Transverse colon (tissue), 4 donors: ENCODE data around the gene TTL. TPM values are rescaled to one million over a fixed set of nuclear protein-coding genes. Genes with fewer than 3 reads are reported as not detected.

Source experiments
- DNase-seq: peaks from one replicate; pipeline ENCODE4 v3.0.0-alpha.2; 2019
- H3K27ac ChIP-seq, 4 donors: fragments of 200-600 bp; sonication (generic); 2 replicates each; pipeline ENCODE4 v1.5.1; 2016 to 2018; ENCODE audit warnings: inconsistent platforms in 4 of 4
- H3K27me3 ChIP-seq: fragments of 200-600 bp; sonication (generic); 2 replicates; pipeline ENCODE4 v1.5.1; 2017; ENCODE audit warnings: inconsistent platforms
- H3K36me3 ChIP-seq, 4 donors: fragments of 200-600 bp; sonication (generic); 2 replicates each; pipeline ENCODE4 v1.5.1; 2017 to 2019; ENCODE audit warnings: inconsistent platforms in 4 of 4
- H3K4me1 ChIP-seq, 4 donors: fragments of 200-600 bp; sonication (generic); 2 replicates each; pipeline ENCODE4 v1.5.1; 2017 to 2020; ENCODE audit warnings: inconsistent platforms in 4 of 4
- H3K4me3 ChIP-seq, 4 donors: fragments of 200-600 bp; sonication (generic); 1 replicate in 1 of 4; 2 replicates in 3 of 4; pipeline versions ENCODE4 v1.5.1 to v1.6.1; 2017 to 2019; ENCODE audit warnings: inconsistent platforms in 4 of 4
- H3K9me3 ChIP-seq, 2 donors: fragments of 200-600 bp; sonication (generic); 2 replicates each; pipeline ENCODE4 v1.5.1; 2017 to 2019; ENCODE audit warnings: inconsistent platforms in 2 of 2
- EP300 ChIP-seq: sonication (generic); formaldehyde crosslinking; IDR thresholded peaks from one replicate; pipeline ENCODE4 v1.6.1; 2017; ENCODE audit warnings: antibody characterized with exemption, low read depth
- POLR2A ChIP-seq: fragments of 450-650 bp; IDR thresholded peaks from one replicate; pipeline ENCODE4 v1.6.1; 2016; ENCODE audit warnings: antibody characterized with exemption, mild to moderate bottlenecking, moderate library complexity
- POLR2AphosphoS5 ChIP-seq, 3 donors: sonication (generic); formaldehyde crosslinking; IDR thresholded peaks; one replicate each; pipeline ENCODE4 v1.6.1; 2016; ENCODE audit warnings: antibody characterized with exemption in 3 of 3
- WGBS, 2 donors: methylation state at CpG; one replicate each; pipeline ENCODE4 v1.1.5; 2018; ENCODE audit warnings: low coverage in 1 of 2; 5-methylcytosine and 5-hydroxymethylcytosine counted together
- in situ Hi-C, 4 donors: fragments of 200-750 bp; cut with MboI; loops; one replicate each; pipeline versions ENCODE4 v1.15.0 to v1.15.1; 2017; ENCODE audit warnings: low sequenced_read_pairs in 3 of 4, low pct_ligation_motif_present in 1 of 4, low pct_unique_long_range_greater_than_20kb in 1 of 4
- intact Hi-C: fragments of 100-400 bp; cut with DNase I; formaldehyde crosslinking; loops from one replicate; pipeline ENCODE4 v1.15.1; 2023; ENCODE audit warnings: low total_unique reads
- total RNA-seq, 4 donors: library from RNA; depleted of rRNA; stranded (reverse); fragments of >200 nt; gene quantifications; one replicate each; pipeline ENCODE4 v1.1.0, GENCODE V29; 2016
- TF ChIP-seq, protein P1 (sequence below), 5 experiments: fragments of 200-600 bp in 3 of 5; fragments of 450-650 bp in 2 of 5; sonication (generic) in 3 of 5; IDR thresholded peaks; 1 replicate in 2 of 5; 2 replicates in 3 of 5; pipeline ENCODE4 v1.5.1; 2016 to 2017; ENCODE audit warnings: antibody characterized with exemption in 5 of 5, inconsistent platforms in 3 of 5, mild to moderate bottlenecking in 2 of 5, moderate library complexity in 1 of 5

TTL gene
- total RNA-seq, 4 donors from 2014 or later, result 7.9 to 61.3 (median 16.6) TPM

DNA sequence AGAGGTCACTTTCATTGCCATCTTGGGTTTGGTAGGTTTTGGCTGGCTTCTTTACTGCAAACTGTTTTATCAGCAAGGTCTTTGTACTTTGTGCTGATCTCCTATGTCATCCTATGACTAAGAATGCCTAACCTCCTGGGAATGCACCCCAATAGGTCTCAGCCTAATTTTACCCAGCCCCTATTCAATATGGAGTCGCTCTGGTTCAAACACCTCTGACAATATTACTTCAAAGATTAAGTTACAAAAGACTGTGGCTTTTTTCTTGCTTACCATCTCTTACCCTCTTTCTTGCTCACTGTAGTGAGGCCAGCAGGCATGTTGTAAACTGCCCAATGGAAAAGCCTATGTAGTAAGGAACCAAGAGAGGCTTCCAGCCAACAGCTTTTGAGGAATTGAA, 30.6 kb upstream of the TTL start:
- TF ChIP-seq POLR2AphosphoS5 (IDR thresholded peaks at IDR 0.05), result no peak
- TF ChIP-seq, protein P1, sequence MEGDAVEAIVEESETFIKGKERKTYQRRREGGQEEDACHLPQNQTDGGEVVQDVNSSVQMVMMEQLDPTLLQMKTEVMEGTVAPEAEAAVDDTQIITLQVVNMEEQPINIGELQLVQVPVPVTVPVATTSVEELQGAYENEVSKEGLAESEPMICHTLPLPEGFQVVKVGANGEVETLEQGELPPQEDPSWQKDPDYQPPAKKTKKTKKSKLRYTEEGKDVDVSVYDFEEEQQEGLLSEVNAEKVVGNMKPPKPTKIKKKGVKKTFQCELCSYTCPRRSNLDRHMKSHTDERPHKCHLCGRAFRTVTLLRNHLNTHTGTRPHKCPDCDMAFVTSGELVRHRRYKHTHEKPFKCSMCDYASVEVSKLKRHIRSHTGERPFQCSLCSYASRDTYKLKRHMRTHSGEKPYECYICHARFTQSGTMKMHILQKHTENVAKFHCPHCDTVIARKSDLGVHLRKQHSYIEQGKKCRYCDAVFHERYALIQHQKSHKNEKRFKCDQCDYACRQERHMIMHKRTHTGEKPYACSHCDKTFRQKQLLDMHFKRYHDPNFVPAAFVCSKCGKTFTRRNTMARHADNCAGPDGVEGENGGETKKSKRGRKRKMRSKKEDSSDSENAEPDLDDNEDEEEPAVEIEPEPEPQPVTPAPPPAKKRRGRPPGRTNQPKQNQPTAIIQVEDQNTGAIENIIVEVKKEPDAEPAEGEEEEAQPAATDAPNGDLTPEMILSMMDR (IDR thresholded peaks at IDR 0.05), result no peak
- TF ChIP-seq POLR2A, result no peak
- no peak for TF ChIP-seq EP300
- Histone ChIP-seq H3K4me3 (no peak overlapping the region), H3K36me3 (no peaks in the 10 kb centered on the region), H3K4me1 (no peaks in the 10 kb centered on the region), H3K27me3 (no peaks in the 10 kb centered on the region), H3K27ac (no peak overlapping the region), H3K9me3 (no peaks in the 10 kb centered on the region)
- no peak for DNase-seq
- 91 to 100% methylated on average over 1 of the region's 1 CpG for WGBS, 2 donors
- in situ Hi-C loops, result no loop called here
- intact Hi-C loops, result no loop called here

DNA sequence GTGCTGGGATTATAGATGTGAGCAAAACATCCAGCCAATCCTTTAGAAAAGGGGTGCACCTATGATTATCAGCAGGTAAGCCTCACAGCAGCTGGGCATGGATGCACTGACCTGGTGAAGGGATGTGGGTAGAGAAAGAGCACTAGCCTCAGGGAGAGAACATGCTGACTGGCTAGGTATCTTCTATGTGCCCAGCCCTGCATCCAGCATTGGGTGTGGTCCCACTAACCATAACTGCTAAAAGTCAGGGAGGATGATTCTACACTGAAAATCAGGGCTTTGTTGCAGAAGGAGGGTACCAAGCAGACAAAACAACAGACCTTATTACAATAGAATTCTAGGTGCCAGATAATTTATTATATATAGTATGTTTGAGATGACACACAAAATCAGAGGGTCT, 27.4 kb upstream of the TTL start:
- TF ChIP-seq POLR2A (no peak), POLR2AphosphoS5 (IDR thresholded peaks at IDR 0.05) (no peak), EP300 (no peak)
- TF ChIP-seq, protein P1 (IDR thresholded peaks at IDR 0.05), result no peak
- H3K36me3 ChIP-seq, result no peaks in the 10 kb centered on the region
- DNase-seq, result no peak
- no peak overlapping the region for H3K4me3 ChIP-seq
- intact Hi-C loops, result no loop called here
- H3K27me3 ChIP-seq, result no peaks in the 10 kb centered on the region
- in situ Hi-C loops, result no loop called here
- no peaks in the 10 kb centered on the region for H3K4me1 ChIP-seq
- no peaks in the 10 kb centered on the region for H3K9me3 ChIP-seq
- no peak overlapping the region for H3K27ac ChIP-seq

DNA sequence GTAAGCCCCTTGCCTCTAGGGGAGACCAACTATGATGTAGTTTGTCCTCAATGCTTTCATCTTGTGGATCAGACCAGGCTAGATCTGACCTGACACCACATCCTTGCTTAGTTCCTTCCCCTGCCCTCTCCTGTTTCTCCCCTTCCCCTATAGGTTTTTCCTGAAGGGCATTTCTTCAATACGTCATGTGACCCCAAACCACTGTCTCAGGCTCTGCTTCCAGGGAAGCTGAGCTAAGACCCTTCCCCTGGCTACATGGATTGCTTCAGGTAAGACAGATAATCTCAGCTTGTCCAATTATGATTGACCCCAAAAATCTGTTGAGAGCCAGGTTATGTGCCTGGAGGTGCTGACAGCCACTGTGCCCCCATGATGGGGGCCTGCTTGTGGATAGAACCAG, 22.6 kb upstream of the TTL start:
- 88 to 97% methylated on average over 1 of the region's 1 CpG for WGBS, 2 donors
- intact Hi-C loops, result no loop called here
- in situ Hi-C loops, result no loop called here

DNA sequence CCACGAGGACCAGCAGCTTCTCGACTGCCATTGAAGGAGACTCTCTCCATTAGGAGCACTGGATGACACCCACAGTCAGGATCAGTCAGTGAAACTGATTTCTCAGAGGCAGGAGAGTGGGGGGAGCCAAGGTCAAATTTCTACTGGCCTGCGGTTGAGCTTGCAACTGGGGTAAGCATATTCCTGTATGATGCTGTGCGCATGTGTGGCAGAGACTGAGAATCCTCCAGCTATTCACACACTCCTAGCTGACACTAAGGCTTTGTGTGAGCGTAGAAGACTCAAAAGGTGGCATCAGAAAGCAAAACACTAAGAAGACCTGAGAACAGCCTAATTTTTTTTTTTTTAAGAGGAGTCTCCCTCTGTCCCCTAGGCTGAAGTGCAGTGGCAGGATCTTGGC, 19.8 kb upstream of the TTL start:
- 67 to 81% methylated on average over 3 to 5 of the region's 5 CpGs for WGBS, 2 donors
- in situ Hi-C loops, result no loop called here
- intact Hi-C loops, result no loop called here
- Histone ChIP-seq H3K4me3 (no peak overlapping the region), H3K9me3 (no peaks in the 10 kb centered on the region), H3K36me3 (no peaks in the 10 kb centered on the region), H3K27me3 (peaks cover 14% of the 10 kb centered on the region), H3K4me1 (no peaks in the 10 kb centered on the region), H3K27ac (no peak overlapping the region)
- DNase-seq, result no peak
- TF ChIP-seq, protein P1 (IDR thresholded peaks at IDR 0.05), result no peak
- TF ChIP-seq POLR2A, result no peak
- no peak for TF ChIP-seq EP300
- TF ChIP-seq POLR2AphosphoS5 (IDR thresholded peaks at IDR 0.05), result no peak

More for the DNA sequence above, 22.6 kb upstream of the TTL start:
- Histone ChIP-seq H3K4me1 (no peaks in the 10 kb centered on the region), H3K36me3 (no peaks in the 10 kb centered on the region), H3K4me3 (no peak overlapping the region), H3K27me3 (peaks cover 14% of the 10 kb centered on the region), H3K9me3 (no peaks in the 10 kb centered on the region), H3K27ac (no peak overlapping the region)
- DNase-seq, result no peak
- TF ChIP-seq POLR2A, result no peak
- TF ChIP-seq, protein P1 (IDR thresholded peaks at IDR 0.05), result no peak
- TF ChIP-seq EP300, result no peak
- no peak for TF ChIP-seq POLR2AphosphoS5 (IDR thresholded peaks at IDR 0.05)
